OCI-LY7 (cell line): Measurements from ENCODE around the gene PDXP. TPM values are rescaled to one million over a fixed set of nuclear protein-coding genes. Genes with fewer than 3 reads are reported as not detected.
"Not testable (repeated sequence)": the region's sequence is repeated elsewhere in the genome, so short reads cannot be mapped to it uniquely, and the experiment has no call there.

ENCODE experiments used
- Bru-seq: library from RNA; stranded (reverse); fragments of 400-500 nt; gene quantifications from one replicate; lab custom pipeline; 2021; lab: Mats Ljungman, UMichigan
- BruChase-seq, 2 experiments: library from RNA; stranded (reverse); fragments of 400-500 nt; gene quantifications; one replicate each; lab custom pipeline; 2021; lab: Mats Ljungman, UMichigan
- BruUV-seq: library from RNA; stranded (reverse); fragments of 400-500 nt; replicated peaks from 2 replicates; lab custom pipeline; 2021; lab: Mats Ljungman, UMichigan
- CTCF ChIA-PET: fragments of 300-600 bp; sonication (Branson Sonifier 250); formaldehyde crosslinking; loops from one replicate; lab custom pipeline; 2022; ENCODE audit warnings: antibody characterized with exemption; ENCODE audit not compliant: unreplicated experiment; lab: Charles Lee
- POLR2A ChIA-PET: fragments of 300-600 bp; sonication (Branson Sonifier 250); formaldehyde crosslinking; loops from one replicate; lab custom pipeline; 2022; ENCODE audit warnings: antibody characterized with exemption; lab: Charles Lee
- DNase-seq: peaks from one replicate; pipeline ENCODE4 v3.0.0-alpha.2; 2015; ENCODE audit warnings: low spot score
- H2AFZ ChIP-seq: fragments of 200-600 bp; sonication (generic), shearing (Covaris generic); 2 replicates; pipeline ENCODE4 v1.6.1; 2014; ENCODE audit warnings: mild to moderate bottlenecking, antibody characterized with exemption, low read length, moderate library complexity
- H3K27ac ChIP-seq: fragments of 200-600 bp; sonication (generic); 2 replicates; pipeline ENCODE4 v1.5.1; 2014; ENCODE audit warnings: mixed run types, low read depth, mild to moderate bottlenecking, moderate library complexity, low read length, inconsistent platforms; ENCODE audit not compliant: poor library complexity, severe bottlenecking
- H3K36me3 ChIP-seq: fragments of 200-600 bp; sonication (generic); 2 replicates; pipeline ENCODE4 v1.6.1; 2014; ENCODE audit warnings: mild to moderate bottlenecking, antibody characterized with exemption, low read length, moderate library complexity, mixed read lengths; ENCODE audit not compliant: insufficient read depth
- H3K4me1 ChIP-seq: fragments of 200-600 bp; sonication (generic); 2 replicates; pipeline ENCODE4 v1.5.1; 2014; ENCODE audit warnings: mild to moderate bottlenecking, low read length; ENCODE audit not compliant: insufficient read depth, poor library complexity, severe bottlenecking
- H3K4me2 ChIP-seq: fragments of 200-600 bp; sonication (generic); 2 replicates; pipeline ENCODE4 v1.6.1; 2014; ENCODE audit warnings: mild to moderate bottlenecking, low read length
- H3K4me3 ChIP-seq: fragments of 200-600 bp; sonication (generic); 2 replicates; pipeline ENCODE4 v1.5.1; 2014; ENCODE audit warnings: mild to moderate bottlenecking, low read depth, low read length; ENCODE audit not compliant: poor library complexity, severe bottlenecking
- H3K79me2 ChIP-seq: fragments of 200-600 bp; sonication (generic); 2 replicates; pipeline ENCODE4 v1.6.1; 2016; ENCODE audit warnings: low read depth, mild to moderate bottlenecking, low read length, moderate library complexity, mixed read lengths; ENCODE audit not compliant: insufficient read depth
- H3K9me2 ChIP-seq: fragments of 200-600 bp; sonication (generic); 2 replicates; pipeline ENCODE4 v1.6.1; 2016; ENCODE audit warnings: mild to moderate bottlenecking, low read length, mixed read lengths; ENCODE audit not compliant: insufficient read depth
- H3K9me3 ChIP-seq: fragments of 200-600 bp; sonication (generic); 2 replicates; pipeline ENCODE4 v1.6.1; 2014; ENCODE audit warnings: mild to moderate bottlenecking, mixed run types, low read length, mixed read lengths
- H4K20me1 ChIP-seq: fragments of 200-600 bp; sonication (generic); 2 replicates; pipeline ENCODE4 v1.6.1; 2014; ENCODE audit warnings: mild to moderate bottlenecking, antibody characterized with exemption, low read length, moderate library complexity, mixed read lengths; ENCODE audit not compliant: insufficient read depth
- CTCF ChIP-seq: fragments of 200-600 bp; sonication (generic); conservative IDR thresholded peaks from 2 replicates; pipeline ENCODE4 v1.5.1; 2014; ENCODE audit warnings: mild to moderate bottlenecking, antibody characterized with exemption, low read length, moderate library complexity, mixed read lengths
- EZH2phosphoT487 ChIP-seq: fragments of 200-600 bp; sonication (generic); IDR thresholded peaks from 2 replicates; pipeline ENCODE4 v1.6.1; 2018; ENCODE audit warnings: low read depth, borderline replicate concordance, mild to moderate bottlenecking, mixed run types, antibody characterized with exemption, low read length, moderate library complexity, mixed read lengths
- intact Hi-C: fragments of 100-400 bp; cut with micrococcal nuclease; formaldehyde crosslinking; loops from one replicate; pipeline ENCODE4 v1.10.0; 2022; ENCODE audit not compliant: unreplicated experiment
- long read RNA-seq: library from polyadenylated mRNA; stranded (forward); transcript quantifications from one replicate; pipeline ENCODE4 v2.0.0, GENCODE V29; 2022
- total RNA-seq, 2 experiments: library from RNA; depleted of rRNA in 1 of 2; stranded (reverse); fragments of >200 nt in 1 of 2; shearing (Covaris generic) in 1 of 2; gene quantifications; 2 replicates each; pipeline ENCODE4 v1.2.3, GENCODE V29; 2014 to 2022

The PDXP gene
- total RNA-seq (2014; rRNA removed; shearing (Covaris generic)) (50.0 and 61.2 TPM in 2 replicates), total RNA-seq (2022) (54.0 and 55.8 TPM in 2 replicates), Bru-seq, nascent RNA (percentile 55 among the genes with signal in this experiment), BruChase-seq, experiment 1, labeled RNA remaining after a 6-hour chase (percentile 47 among the genes with signal in this experiment), BruChase-seq, experiment 2, labeled RNA remaining after a 2-hour chase (percentile 71 among the genes with signal in this experiment)
- long read RNA-seq, transcript PDXP-201 (2 exons, 2,010 nt) = major isoform, 207 of 217 reads
- long read RNA-seq, partial matches to known transcripts = 0 of 217 reads
- long read RNA-seq, other reads (novel, unspliced or antisense) = 10 of 217 reads

GRCh38 chr22:37658133-37659065, at the start of gene PDXP:
TSS of gene PDXP (plus strand) at chr22:37658723. CDS start at chr22:37658783, 60 bp downstream.
- ChIA-PET POLR2A (interaction anchor here (0.6 to 2.3 kb wide), 22 partner anchors 8 to 1790 kb away, joined by 3 to 11 read pairs (median 4); partner anchors contain the start of genes ANKRD54, GGA1 and LGALS2), CTCF (interaction anchor here (1.5 to 1.6 kb wide), 2 partner anchors 15 to 25 kb away, joined by 6 to 11 read pairs; no protein-coding TSS in a partner anchor)
- Histone ChIP-seq H4K20me1 (peaks cover 20% of the 10 kb centered on the region), H3K4me3 (peak within 1 kb of the TSS; percentile 90), H2AFZ (peak within 1 kb of the TSS; percentile 74; the same call in 1 of the 2 replicates), H3K4me2 (peak within 1 kb of the TSS; percentile 95), H3K4me1 (peaks cover 32% of the 10 kb centered on the region), H3K36me3 (peaks cover 31% of the 10 kb centered on the region), H3K9me3 (no peaks in the 10 kb centered on the region), H3K27ac (peak within 1 kb of the TSS; percentile 70), H3K9me2 (no peaks in the 10 kb centered on the region), H3K79me2 (peaks cover 43% of the 10 kb centered on the region)
- peak; percentile 100 for DNase-seq
- no TSS peak for BruUV-seq
- TF ChIP-seq CTCF = no peak
- TF ChIP-seq EZH2phosphoT487 = no peak
- intact Hi-C loops = no loop called here

GRCh38 chr22:37609240-37610152, 49.0 kb upstream of the PDXP start:
- Histone ChIP-seq H3K79me2 (peaks cover 32% of the 10 kb centered on the region), H4K20me1 (no peaks in the 10 kb centered on the region), H3K4me3 (peak overlapping the region; percentile 77), H2AFZ (no peak overlapping the region; the same call in 1 of the 2 replicates), H3K27ac (peak overlapping the region; percentile 90), H3K9me2 (no peaks in the 10 kb centered on the region), H3K9me3 (no peaks in the 10 kb centered on the region), H3K4me2 (peak overlapping the region; percentile 94), H3K36me3 (peaks cover 35% of the 10 kb centered on the region), H3K4me1 (peaks cover 40% of the 10 kb centered on the region)
- TSS peak; percentile 68 for BruUV-seq
- ChIA-PET POLR2A (interaction anchor here (1.1 to 3.3 kb wide), 6 partner anchors 9 to 49 kb away, joined by 3 to 25 read pairs (median 8); partner anchors contain the start of gene PDXP), CTCF (interaction anchor here (0.6 to 1.6 kb wide), 4 partner anchors 9 to 43 kb away, joined by 3 to 5 read pairs (median 4); no protein-coding TSS in a partner anchor)
- intact Hi-C loops = loop anchor here (5.0 kb wide), 2 partner anchors 33 to 68 kb away; partner anchors contain the start of gene LGALS1
- TF ChIP-seq EZH2phosphoT487 (no peak), CTCF (no peak)
- peak; percentile 51 for DNase-seq

GRCh38 chr22:37610153-37610475, 48.4 kb upstream of the PDXP start:
- DNase-seq, intact Hi-C loops, H4K20me1 ChIP-seq, H2AFZ ChIP-seq, H3K9me3 ChIP-seq, BruUV-seq, H3K9me2 ChIP-seq: not testable (repeated sequence)
- ChIA-PET CTCF (interaction anchor here (0.5 to 1.6 kb wide), 4 partner anchors 8 to 44 kb away, joined by 3 to 6 read pairs (median 4); no protein-coding TSS in a partner anchor), POLR2A (interaction anchor here (3.3 kb wide), 1 partner anchor 8 kb away, joined by 25 read pairs; no protein-coding TSS in a partner anchor)
- H3K4me3 ChIP-seq = peak overlapping the region; percentile 77
- peaks cover 41% of the 10 kb centered on the region for H3K36me3 ChIP-seq
- peaks cover 32% of the 10 kb centered on the region for H3K79me2 ChIP-seq
- H3K27ac ChIP-seq = peak overlapping the region; percentile 90
- H3K4me2 ChIP-seq = peak overlapping the region; percentile 94
- peaks cover 35% of the 10 kb centered on the region for H3K4me1 ChIP-seq
